Activated CD8-positive, alpha-beta memory T cell treated with anti-CD3 and anti-CD28 coated beads, Interleukin-2, amount 10 ng/mL, durations not matched to agents 7 days and 5 days (primary cell): ENCODE measurements around the gene INPP5D. TPM values are rescaled to one million over a fixed set of nuclear protein-coding genes. Genes with fewer than 3 reads are reported as not detected.

Experiments
- ATAC-seq: fragments of 150-1000 bp; cut with Tn5 transposase; one replicate; pipeline ENCODE4 v1.10.0; 2021; ENCODE audit warnings: moderate library complexity
- CTCF ChIA-PET: fragments of 350-600 bp; sonication (Branson Sonifier 250); formaldehyde crosslinking; loops from one replicate; lab custom pipeline; 2021; ENCODE audit warnings: antibody characterized with exemption; lab: Charles Lee
- DNase-seq: peaks from one replicate; pipeline ENCODE4 v3.0.0-alpha.2; 2020
- H3K27ac Mint-ChIP-seq: one replicate; pipeline ENCODE4 v1.8.0; 2021; ENCODE audit warnings: mild to moderate bottlenecking, mixed read lengths
- H3K27me3 Mint-ChIP-seq: one replicate; pipeline ENCODE4 v1.8.0; 2021; ENCODE audit warnings: mixed read lengths
- H3K36me3 Mint-ChIP-seq: one replicate; pipeline ENCODE4 v1.8.0; 2021; ENCODE audit warnings: mild to moderate bottlenecking, mixed read lengths
- H3K4me1 Mint-ChIP-seq: one replicate; pipeline ENCODE4 v1.8.0; 2021; ENCODE audit warnings: mixed read lengths
- H3K4me3 Mint-ChIP-seq: one replicate; pipeline ENCODE4 v1.8.0; 2021; ENCODE audit warnings: mild to moderate bottlenecking, moderate library complexity, mixed read lengths
- H3K9me3 Mint-ChIP-seq: one replicate; pipeline ENCODE4 v1.8.0; 2022; ENCODE audit warnings: low read depth, mixed read lengths
- total RNA-seq, 2 experiments: library from RNA; stranded (reverse); gene quantifications; one replicate each; pipeline ENCODE4 v1.2.3, GENCODE V29; 2021

Gene INPP5D
- total RNA-seq, 2 experiments from 2014 or later: 140 to 152 TPM

DNA sequence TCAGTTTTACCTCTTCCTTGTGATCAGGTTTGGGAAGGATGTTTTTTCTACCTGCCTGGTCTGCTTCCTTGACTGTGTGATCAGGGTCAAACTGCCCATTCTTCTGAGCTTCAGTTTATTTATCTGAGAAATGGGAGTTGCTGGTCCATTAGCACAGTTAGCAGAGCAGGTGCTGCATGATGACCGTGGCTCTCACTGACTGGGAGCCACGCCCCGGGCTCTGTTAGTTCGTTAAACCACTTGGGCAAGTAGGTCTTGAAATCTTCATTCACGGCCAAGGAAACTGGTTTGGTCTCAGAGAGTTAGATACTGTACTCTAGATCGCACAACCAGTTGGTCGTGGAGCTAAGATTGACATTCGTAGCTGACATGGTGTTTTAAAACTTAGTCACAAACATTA lies 41.7 kb downstream of the INPP5D start:
- CTCF ChIA-PET: interaction anchor here (0.6 to 1.3 kb wide), 3 partner anchors 16 to 49 kb away, joined by 3 read pairs; partner anchors contain the start of gene INPP5D
- no peak for ATAC-seq
- peaks cover 70% of the 10 kb centered on the region for H3K36me3 Mint-ChIP-seq
- no peak for DNase-seq
- peaks cover 55% of the 10 kb centered on the region for H3K4me1 Mint-ChIP-seq
- no peak overlapping the region for H3K27ac Mint-ChIP-seq
- H3K27me3 Mint-ChIP-seq: no peaks in the 10 kb centered on the region
- H3K4me3 Mint-ChIP-seq: no peak overlapping the region
- H3K9me3 Mint-ChIP-seq: no peaks in the 10 kb centered on the region

DNA sequence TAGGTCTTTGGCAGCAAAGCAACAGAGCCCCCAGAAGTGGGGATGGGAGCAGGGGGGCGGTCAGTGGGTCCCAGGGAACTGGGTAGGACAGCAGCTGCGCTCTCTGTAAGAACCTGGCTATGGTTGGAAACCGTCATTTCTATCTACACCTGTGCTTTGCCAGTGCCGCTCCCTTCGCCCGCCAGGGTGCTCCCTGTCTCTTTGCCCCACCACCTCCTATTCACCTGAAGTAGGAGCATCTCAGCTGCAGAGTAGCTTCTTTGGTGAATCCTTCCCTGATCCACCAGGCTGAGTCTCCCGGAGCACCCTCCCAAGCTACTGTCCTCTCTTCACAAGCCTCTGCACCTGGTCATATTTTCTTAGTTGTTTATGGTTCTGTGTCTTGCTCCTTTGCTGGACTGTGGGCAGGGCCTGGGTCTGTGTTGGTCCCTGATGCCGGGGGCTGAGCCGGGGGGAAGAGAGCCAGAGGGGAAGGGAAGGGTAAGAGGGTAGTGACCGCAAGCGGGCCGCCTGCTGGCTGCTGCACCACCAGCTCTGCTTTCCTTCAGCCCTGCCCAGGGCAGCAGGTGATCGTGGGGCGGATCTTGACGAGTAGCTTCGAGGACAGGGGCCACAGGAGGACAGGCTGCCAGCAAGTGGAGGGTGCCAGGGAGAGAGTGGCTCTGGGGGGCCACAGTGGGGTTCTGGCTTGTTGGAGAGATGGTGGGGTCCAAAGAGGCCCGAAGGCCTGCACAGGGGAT lies 45.2 kb downstream of the INPP5D start:
- no peak overlapping the region for H3K27ac Mint-ChIP-seq
- no peak overlapping the region for H3K4me3 Mint-ChIP-seq
- DNase-seq (no peak), ATAC-seq (no peak)
- CTCF ChIA-PET: no interaction called here
- peaks cover 43% of the 10 kb centered on the region for H3K36me3 Mint-ChIP-seq
- no peaks in the 10 kb centered on the region for H3K9me3 Mint-ChIP-seq
- no peaks in the 10 kb centered on the region for H3K27me3 Mint-ChIP-seq
- peaks cover 40% of the 10 kb centered on the region for H3K4me1 Mint-ChIP-seq

DNA sequence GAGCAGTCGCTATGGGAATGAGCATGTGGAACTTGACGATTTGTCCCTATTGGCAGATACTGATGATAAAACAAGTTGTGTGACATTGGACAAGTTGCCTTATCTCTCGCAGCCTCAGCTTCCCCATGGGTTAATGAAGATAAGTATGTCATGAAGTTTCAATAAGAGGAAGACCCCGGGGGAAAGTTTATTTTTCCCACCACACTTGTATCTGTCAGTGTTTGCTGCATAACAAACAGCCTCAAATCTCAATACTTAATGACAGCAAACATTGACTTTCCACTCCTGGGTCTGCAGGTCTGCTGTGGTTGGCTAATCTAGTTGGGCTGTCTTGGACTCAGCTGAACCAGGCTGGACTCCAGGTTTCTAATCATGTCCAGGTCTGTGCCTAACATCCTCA lies 45.8 kb downstream of the INPP5D start:
- Mint-ChIP-seq H3K27me3 (no peaks in the 10 kb centered on the region), H3K4me1 (peaks cover 34% of the 10 kb centered on the region), H3K36me3 (peaks cover 37% of the 10 kb centered on the region), H3K9me3 (no peaks in the 10 kb centered on the region), H3K4me3 (no peak overlapping the region), H3K27ac (no peak overlapping the region)
- no peak for DNase-seq
- no peak for ATAC-seq
- CTCF ChIA-PET: interaction anchor here (1.0 kb wide), 1 partner anchor 145 kb away, joined by 3 read pairs; the partner anchor contains the start of gene ATG16L1

DNA sequence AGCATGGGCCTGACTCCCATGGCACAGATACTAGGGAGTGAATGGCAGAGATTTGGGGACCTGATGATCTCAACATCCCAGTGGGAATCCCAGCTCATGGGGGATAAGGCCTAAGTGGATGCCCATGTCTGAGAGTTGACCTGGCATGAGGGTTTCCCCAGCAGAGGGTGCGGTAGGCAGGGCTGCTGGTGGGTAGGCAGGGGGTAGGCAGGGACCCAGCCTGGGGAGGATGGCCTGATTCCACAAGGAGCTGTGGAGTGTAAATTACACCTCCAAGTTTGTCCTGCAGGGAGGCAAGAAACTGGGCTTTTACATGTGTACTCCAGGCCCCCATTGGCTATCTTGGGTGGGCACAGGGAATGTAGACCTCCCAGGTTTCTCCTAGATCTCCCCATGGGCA lies 46.9 kb downstream of the INPP5D start:
- H3K4me1 Mint-ChIP-seq: peaks cover 27% of the 10 kb centered on the region
- no peak for ATAC-seq
- H3K27ac Mint-ChIP-seq: no peak overlapping the region

DNA sequence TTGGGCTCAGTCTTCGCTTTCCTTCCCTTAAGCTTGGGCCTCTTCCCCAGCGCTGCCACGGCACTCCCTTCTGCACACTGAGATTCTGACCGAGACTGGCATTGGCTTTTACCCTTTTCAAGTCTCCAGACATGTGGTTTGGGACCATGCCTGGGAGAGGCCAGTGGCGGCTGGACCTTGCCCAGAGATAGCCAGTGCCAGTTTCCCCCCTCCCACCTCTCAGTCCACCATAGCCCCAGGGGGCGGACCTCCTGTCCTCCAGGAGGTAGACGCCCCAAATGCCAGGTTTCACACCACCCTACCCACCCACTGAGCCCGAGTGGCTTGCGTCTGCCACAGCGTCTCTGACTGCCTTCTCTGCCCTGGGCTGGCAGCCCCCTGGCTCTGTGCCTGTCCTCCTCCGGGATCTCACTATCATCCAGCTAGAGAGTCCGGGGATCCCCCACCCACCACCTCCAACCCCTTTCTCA lies 47.7 kb downstream of the INPP5D start:
- H3K4me3 Mint-ChIP-seq: no peak overlapping the region
- H3K36me3 Mint-ChIP-seq: peaks cover 29% of the 10 kb centered on the region
- DNase-seq: no peak
- ATAC-seq: no peak
- H3K27ac Mint-ChIP-seq: no peak overlapping the region
- CTCF ChIA-PET: interaction anchor here (1.1 to 1.5 kb wide), 2 partner anchors 11 to 54 kb away, joined by 3 to 4 read pairs; no protein-coding TSS in a partner anchor
- no peaks in the 10 kb centered on the region for H3K27me3 Mint-ChIP-seq
- no peaks in the 10 kb centered on the region for H3K9me3 Mint-ChIP-seq
- peaks cover 23% of the 10 kb centered on the region for H3K4me1 Mint-ChIP-seq

More for the DNA sequence above, 46.9 kb downstream of the INPP5D start:
- Mint-ChIP-seq H3K4me3 (no peak overlapping the region), H3K9me3 (no peaks in the 10 kb centered on the region), H3K36me3 (peaks cover 34% of the 10 kb centered on the region), H3K27me3 (no peaks in the 10 kb centered on the region)
- CTCF ChIA-PET: interaction anchor here (1.1 kb wide), 1 partner anchor 10 kb away, joined by 3 read pairs; no protein-coding TSS in a partner anchor
- no peak for DNase-seq

DNA sequence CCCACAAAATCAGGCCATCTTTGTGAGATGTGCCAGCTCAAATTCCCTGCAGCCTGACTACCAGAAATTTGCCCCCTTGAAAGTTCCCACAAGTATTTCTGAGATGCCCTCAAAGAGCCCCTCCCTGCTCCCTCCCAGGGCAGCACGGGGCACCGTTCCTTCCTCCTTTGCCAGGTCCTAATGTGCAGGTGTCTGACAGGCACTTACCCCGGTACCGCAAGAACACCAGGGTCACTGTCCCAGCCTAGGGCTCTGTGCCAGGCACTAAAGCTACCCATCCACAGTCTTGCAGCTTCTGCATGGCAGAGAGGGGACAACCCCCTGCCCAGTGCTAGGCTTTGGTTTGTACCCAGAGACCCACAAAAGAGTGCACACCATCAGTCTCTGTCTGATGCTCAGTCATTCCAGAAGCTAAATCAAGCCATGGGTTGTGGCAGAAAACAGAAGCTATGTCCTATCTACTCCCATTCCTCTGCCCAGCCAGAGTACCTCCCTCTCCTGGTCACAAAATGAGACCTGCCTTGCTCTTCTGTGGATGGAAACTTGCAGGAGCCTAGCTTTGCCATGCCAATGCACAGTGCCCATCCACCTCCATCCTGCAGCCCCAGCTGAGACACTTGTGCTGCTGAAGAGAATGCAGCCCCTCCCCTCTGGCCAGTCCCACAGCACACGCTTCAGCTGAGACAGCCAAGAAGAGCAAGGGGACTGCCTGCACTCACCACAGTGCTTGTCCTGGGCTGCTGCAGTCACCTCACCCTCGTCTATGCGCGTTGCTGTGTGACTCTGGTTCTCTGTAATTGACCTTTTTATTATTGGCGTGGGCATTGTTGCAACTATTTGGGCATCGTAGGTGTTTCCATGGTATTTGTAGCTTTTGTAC lies 48.7 kb downstream of the INPP5D start:
- CTCF ChIA-PET: interaction anchor here (1.5 kb wide), 1 partner anchor 55 kb away, joined by 4 read pairs; no protein-coding TSS in a partner anchor
- Mint-ChIP-seq H3K36me3 (peaks cover 23% of the 10 kb centered on the region), H3K4me1 (peaks cover 25% of the 10 kb centered on the region), H3K27me3 (no peaks in the 10 kb centered on the region), H3K9me3 (no peaks in the 10 kb centered on the region), H3K27ac (no peak overlapping the region), H3K4me3 (no peak overlapping the region)
- DNase-seq (no peak), ATAC-seq (no peak)

DNA sequence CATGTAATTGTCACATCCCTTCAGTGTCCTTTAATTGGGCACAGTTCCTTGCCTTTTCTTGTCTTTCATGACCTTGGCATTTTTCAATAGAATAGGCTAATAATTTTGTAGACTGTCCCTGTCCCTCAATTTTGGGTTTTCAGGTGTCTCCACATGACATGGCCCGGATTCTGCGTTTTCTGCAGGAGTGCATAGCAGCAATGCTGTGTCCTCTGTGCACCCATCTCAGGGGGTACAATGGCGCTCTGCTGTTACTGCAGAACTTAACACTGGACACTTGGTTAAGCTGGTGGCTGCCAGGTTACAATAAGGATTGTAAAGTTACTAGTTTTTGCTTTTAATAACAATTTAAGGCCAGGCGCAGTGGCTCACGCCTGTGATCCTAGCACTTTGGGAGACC lies 51.3 kb downstream of the INPP5D start:
- no peaks in the 10 kb centered on the region for H3K9me3 Mint-ChIP-seq
- H3K36me3 Mint-ChIP-seq: peaks cover 7% of the 10 kb centered on the region
- CTCF ChIA-PET: no interaction called here
- no peaks in the 10 kb centered on the region for H3K27me3 Mint-ChIP-seq
- no peak overlapping the region for H3K4me3 Mint-ChIP-seq
- H3K27ac Mint-ChIP-seq: no peak overlapping the region
- DNase-seq (no peak), ATAC-seq (no peak)
- peaks cover 46% of the 10 kb centered on the region for H3K4me1 Mint-ChIP-seq

DNA sequence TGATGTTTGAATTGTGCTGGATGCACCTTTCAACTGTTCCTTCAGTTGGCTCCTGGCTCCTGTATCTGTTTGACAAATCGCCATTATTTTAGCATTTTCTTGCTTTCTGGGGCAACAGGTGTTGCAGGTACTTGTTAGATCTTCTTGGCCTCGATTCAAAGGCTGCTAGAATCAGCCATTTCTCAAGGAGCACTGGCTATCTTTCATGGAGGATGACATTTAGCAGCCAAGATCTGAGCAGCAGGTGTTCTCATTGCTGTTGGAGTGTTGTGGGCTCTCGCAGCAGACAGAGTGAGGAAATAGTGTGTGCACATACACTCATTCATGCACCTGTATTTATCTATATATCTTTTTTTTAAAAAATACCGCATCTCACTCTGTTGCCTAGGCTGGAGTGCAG lies 52.2 kb downstream of the INPP5D start:
- H3K36me3 Mint-ChIP-seq: peaks cover 7% of the 10 kb centered on the region
- no peaks in the 10 kb centered on the region for H3K27me3 Mint-ChIP-seq
- H3K4me3 Mint-ChIP-seq: no peak overlapping the region
- H3K9me3 Mint-ChIP-seq: no peaks in the 10 kb centered on the region
- ATAC-seq (no peak), DNase-seq (no peak)
- no peak overlapping the region for H3K27ac Mint-ChIP-seq
- H3K4me1 Mint-ChIP-seq: peaks cover 48% of the 10 kb centered on the region
- CTCF ChIA-PET: no interaction called here

DNA sequence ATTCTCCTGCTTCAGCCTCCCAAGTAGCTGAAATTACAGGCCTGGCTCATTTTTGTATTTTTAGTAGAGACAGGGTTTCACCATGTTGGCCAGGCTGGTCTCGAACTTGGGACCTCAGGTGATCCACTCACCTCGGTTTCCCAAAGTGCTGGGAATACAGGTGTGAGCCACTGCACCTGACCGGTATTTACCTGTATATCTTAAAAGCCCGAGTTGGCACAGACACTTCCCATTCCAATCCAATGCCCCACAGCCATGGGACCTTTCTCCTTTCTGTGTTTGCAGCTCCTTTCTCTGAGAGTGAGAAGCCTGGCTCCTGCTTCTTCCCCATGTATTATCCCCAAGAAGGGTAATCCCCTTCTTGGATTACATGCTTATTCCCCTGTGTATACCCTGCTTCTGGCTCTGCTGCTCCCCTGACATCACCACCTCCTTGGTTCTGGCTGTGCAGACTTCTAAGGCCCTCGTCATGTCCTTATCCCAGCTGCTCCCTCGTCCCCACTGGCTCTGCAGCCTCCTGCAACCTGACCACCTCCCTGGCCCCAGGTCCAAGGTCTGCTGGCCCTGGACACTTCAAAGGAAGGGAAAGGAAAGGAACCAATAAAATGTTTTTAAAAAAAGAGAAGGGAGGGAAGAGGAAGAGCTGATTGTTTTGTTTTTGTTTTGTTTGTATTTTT lies 52.8 kb downstream of the INPP5D start:
- Mint-ChIP-seq H3K27ac (no peak overlapping the region), H3K4me1 (peaks cover 53% of the 10 kb centered on the region), H3K4me3 (no peak overlapping the region), H3K9me3 (no peaks in the 10 kb centered on the region), H3K36me3 (peaks cover 7% of the 10 kb centered on the region), H3K27me3 (no peaks in the 10 kb centered on the region)
- ATAC-seq (no peak), DNase-seq (no peak)
- CTCF ChIA-PET: interaction anchor here (1.3 to 1.4 kb wide), 2 partner anchors 30 to 59 kb away, joined by 3 to 5 read pairs; no protein-coding TSS in a partner anchor

DNA sequence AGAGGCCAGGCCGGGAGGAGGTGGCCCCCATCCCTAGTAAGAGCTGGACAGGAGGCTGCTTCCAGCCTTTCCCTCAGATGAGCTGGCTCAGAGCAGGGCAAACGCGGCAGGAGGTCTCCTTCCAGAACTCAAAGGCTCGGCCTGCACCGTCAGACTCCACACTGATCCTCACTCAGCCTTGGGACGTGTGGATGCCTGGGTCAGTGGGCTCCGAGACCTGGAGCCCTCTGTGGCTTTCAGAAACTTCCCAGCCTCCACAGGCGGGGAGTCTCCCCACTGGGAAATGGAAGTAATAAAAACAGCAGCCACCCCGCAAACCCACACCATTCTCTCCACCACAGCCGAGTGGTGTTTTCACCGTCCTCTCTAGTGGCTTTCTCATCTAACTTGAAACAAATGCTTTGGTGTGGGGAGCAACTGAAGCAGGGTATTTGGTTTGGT lies 54.3 kb downstream of the INPP5D start:
- H3K4me3 Mint-ChIP-seq: no peak overlapping the region
- peak; percentile 36 for ATAC-seq
- CTCF ChIA-PET: interaction anchor here (1.3 to 1.4 kb wide), 2 partner anchors 28 to 61 kb away, joined by 3 to 5 read pairs; no protein-coding TSS in a partner anchor
- peak overlapping the region; percentile 32 for H3K27ac Mint-ChIP-seq
- peaks cover 18% of the 10 kb centered on the region for H3K36me3 Mint-ChIP-seq
- DNase-seq: peak; percentile 49
- H3K27me3 Mint-ChIP-seq: no peaks in the 10 kb centered on the region
- H3K4me1 Mint-ChIP-seq: peaks cover 51% of the 10 kb centered on the region
- H3K9me3 Mint-ChIP-seq: no peaks in the 10 kb centered on the region

DNA sequence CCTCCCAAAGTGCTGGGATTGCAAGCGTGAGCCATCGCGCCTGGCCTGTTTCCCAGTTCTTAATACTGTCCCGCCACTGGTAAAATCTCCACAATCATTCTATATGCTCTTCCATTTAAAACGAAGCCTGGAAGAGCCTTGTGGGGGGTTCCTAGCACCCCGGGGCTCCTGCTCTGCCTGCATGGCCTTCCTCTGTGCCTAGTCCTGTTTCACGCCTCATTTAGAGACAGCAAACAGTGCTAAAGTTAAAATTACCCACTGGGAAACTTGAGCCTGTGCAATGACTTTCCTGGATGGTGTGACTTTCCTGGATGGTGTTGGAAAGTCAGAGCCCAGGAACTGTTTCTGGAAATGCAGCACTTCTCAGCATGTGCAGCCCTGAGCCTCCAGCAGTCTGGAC lies 55.0 kb downstream of the INPP5D start:
- no peak for ATAC-seq
- CTCF ChIA-PET: interaction anchor here (1.0 kb wide), 1 partner anchor 28 kb away, joined by 3 read pairs; no protein-coding TSS in a partner anchor
- H3K9me3 Mint-ChIP-seq: no peaks in the 10 kb centered on the region
- H3K4me3 Mint-ChIP-seq: no peak overlapping the region
- no peaks in the 10 kb centered on the region for H3K27me3 Mint-ChIP-seq
- H3K27ac Mint-ChIP-seq: no peak overlapping the region
- no peak for DNase-seq
- peaks cover 22% of the 10 kb centered on the region for H3K36me3 Mint-ChIP-seq
- peaks cover 51% of the 10 kb centered on the region for H3K4me1 Mint-ChIP-seq

DNA sequence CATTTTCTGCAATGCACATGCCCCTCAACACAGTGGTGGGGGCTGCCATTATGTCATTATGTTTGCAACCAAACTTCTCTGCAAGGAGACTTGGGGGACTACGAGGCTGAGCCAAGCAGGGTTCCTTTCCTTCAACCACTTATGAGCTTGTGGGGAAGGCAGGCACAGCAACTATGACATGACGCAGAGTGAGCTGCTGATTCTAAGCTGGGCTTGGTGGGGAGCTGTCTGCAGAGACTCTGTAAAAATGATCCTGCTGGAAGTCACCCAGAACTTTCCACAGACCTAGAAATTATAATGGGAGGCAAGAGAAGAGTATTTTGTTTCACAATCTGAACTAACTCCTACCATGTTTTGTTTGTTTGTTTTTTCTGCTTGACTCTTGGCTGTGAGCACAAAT lies 55.6 kb downstream of the INPP5D start:
- ATAC-seq: no peak
- CTCF ChIA-PET: interaction anchor here (1.0 kb wide), 1 partner anchor 27 kb away, joined by 3 read pairs; no protein-coding TSS in a partner anchor
- Mint-ChIP-seq H3K27me3 (no peaks in the 10 kb centered on the region), H3K4me3 (no peak overlapping the region), H3K27ac (peak overlapping the region; percentile 40), H3K4me1 (peaks cover 51% of the 10 kb centered on the region), H3K9me3 (no peaks in the 10 kb centered on the region), H3K36me3 (peaks cover 25% of the 10 kb centered on the region)
- no peak for DNase-seq

DNA sequence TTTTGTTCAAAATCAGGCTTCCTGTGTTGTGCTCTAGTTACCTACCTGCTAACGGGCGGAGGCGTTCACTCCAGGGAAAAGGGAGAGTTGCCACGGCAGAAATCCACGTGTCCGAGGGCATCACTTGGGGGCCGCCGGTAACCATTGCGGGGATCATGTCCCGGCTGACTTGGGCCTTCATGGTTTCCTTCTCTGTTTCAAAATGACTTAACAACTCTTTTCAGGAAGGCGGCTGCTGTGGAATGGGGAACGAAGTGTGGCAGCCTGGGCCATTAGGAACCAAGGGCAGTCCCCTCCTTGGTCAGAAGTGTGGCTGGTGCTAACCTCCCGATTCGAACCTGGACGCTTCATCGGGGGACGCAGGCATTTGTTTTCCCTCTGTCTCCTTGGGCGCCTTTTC lies 56.8 kb downstream of the INPP5D start:
- DNase-seq (no peak), ATAC-seq (no peak)
- no peak overlapping the region for H3K27ac Mint-ChIP-seq
- no peak overlapping the region for H3K4me3 Mint-ChIP-seq
- no peaks in the 10 kb centered on the region for H3K9me3 Mint-ChIP-seq
- peaks cover 52% of the 10 kb centered on the region for H3K4me1 Mint-ChIP-seq
- CTCF ChIA-PET: no interaction called here
- H3K36me3 Mint-ChIP-seq: peaks cover 27% of the 10 kb centered on the region
- H3K27me3 Mint-ChIP-seq: no peaks in the 10 kb centered on the region
